Fibroblast of upper back skin (primary cell): ENCODE results near the gene SYCN.
A peak's percentile ranks its signal among the peaks of the same experiment; 100 is the strongest.
"Not testable (repeated sequence)": the region's sequence is repeated elsewhere in the genome, so short reads cannot be mapped to it uniquely, and the experiment has no call there.

Experiments used
- DNase-seq: peaks from one replicate; pipeline ENCODE4 v3.0.0-alpha.2; 2013

The SYCN gene, protein sequence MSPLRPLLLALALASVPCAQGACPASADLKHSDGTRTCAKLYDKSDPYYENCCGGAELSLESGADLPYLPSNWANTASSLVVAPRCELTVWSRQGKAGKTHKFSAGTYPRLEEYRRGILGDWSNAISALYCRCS

DNA sequence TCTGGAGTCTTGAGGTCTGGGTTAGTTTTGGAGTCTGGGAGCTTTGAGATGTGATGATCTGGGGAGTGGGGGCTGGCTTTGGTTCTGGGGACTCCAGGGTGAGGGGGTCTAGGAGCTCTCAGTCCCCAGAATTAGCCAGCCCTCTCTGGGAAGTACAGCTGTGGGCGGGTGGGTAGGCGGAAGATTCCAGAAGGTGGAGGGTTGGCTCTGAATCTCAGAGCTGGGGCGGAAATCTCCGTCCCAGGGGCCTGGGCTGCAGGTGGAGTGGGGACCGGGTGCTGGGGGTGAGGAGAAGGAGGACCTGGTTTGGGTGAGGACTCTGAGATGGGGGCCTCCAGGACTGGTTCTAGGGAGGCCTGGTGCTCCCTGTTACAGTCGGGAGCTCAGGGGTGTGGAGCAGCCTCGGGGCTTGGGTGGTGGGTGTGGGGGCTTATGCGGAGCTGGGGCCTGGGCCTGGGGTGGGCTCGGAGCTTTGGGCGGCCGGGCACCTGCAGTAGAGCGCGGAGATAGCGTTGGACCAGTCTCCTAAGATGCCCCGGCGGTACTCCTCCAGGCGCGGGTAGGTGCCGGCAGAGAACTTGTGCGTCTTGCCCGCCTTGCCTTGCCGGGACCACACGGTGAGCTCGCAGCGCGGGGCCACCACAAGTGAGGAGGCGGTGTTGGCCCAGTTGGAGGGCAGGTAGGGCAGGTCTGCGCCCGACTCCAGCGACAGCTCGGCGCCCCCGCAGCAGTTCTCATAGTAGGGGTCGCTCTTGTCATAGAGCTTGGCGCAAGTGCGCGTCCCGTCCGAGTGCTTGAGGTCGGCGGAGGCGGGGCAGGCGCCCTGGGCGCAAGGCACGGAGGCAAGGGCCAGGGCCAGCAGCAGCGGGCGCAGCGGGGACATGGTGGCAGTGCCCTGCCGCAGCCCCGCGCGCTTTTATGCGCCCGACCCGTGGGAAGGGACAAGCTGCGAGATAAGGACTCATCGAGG, at the start of gene SYCN:
TSS of gene SYCN (minus strand) at position 892 of the 970 bp plus-strand sequence. CDS start at position 883, 9 bp downstream.
- no peak for DNase-seq

DNA sequence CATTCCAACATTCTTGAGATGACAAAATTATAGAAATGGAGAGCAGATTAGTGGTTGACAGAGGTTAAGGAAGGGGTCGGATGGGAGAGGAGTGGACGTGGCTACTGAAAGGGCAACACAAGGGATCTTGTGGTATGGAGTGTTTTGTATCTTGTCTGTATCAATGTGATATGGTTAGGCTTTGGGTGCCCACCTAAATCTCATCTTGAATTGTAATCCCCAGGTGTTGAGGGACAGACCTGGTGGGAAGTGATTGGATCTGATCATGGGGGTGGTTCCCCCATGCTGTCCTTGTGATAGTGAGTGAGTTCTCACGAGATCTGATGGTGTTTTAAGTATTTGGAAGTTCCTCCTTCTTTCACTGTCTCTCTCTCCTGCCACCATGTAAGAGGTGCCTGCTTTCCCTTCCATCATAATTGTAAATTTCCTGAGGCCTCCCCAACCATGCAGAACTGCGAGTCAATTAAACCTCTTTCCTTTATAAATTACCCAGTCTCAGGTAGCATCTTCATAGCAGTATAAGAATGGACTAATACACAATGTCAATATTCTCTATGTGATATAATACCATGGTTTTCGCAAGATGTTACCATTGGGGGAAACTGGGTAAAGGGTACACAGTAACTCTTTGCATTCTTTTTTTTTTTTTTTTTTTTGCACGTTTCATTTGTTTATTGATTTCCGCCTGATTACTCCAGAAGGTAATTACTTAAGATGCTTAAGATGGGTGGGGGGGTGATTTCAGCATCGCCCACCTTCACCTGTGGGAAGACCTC, 49.5 kb upstream of the SYCN start:
- no peak for DNase-seq

DNA sequence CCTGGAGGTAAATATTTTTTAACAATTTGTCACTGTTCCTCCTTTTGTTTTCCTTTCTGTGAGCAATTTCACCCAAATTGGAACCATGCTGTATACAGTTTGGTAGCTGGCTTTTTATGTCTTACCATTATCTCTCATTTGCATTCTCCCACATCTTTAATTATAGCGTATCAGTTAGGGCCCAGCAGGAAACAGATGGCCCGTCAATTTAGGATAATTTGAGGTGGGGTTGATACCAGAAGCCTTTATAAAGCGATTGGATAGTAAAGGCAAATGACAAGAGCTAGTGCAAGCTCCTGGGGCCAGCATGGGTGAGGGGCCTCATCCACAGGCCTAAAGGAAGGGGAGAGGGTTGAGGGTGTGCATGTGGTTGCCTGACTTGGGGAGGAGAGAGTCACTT, 48.4 kb upstream of the SYCN start:
- no peak for DNase-seq

DNA sequence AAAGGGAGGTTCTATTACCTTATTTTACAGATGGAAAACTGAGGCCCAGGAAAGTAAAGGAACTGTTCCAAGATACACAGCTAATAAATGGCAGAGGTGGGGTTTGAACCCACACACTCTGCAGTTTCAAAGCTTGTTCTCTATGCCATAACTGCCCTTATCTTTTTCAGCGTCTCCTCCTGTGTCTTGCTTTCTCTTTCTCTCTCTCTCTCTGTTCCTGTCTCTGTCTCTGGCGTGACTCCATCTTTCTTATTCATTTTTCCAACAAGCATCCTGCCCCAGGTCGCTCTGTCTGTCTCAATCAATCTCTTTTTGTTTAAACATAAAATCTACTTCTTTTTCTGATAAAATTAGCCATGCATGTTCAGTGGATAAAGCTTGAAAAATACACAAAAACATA, 47.8 kb upstream of the SYCN start:
- no peak for DNase-seq

DNA sequence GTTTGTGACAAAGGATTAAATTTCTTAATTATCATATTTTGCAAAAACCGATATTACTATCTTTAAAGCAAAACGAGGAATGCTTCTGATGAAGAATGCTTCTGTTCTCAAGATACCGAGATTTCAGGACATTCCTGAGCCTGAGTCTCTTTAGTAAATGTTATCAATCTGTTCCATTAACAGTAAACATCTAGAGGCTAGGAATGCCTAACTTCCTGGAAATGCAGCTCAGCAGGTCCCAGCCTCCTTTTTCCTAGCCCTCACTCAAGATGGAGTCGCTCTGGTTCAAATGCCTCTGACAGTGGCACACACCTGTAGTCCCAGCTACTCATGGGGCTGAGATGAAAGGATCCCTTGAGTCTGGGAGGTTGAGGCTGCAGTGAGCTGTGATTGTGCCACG, 47.0 kb upstream of the SYCN start:
- no peak for DNase-seq

DNA sequence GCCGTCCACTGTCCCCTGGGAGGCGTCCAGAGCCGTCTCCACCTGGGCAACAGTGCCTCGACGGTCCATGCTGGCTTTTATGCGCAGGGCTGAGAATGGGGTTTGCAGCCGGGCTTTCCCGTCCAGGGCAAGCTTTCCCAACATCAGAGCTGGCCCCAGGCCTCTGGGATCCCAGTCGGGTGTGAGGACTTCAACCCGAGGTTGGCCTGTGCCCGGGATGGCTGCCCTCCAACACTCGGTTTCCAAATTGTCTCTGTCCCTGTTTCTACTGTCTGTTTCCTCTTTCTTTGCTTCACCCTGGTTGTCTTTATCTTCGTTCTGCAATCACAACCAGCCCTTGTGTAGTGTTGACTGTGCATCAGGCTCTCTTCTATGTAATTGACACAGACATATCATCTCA, 44.7 kb upstream of the SYCN start, which contains the start of gene IFNL4:
TSS of gene IFNL4 (minus strand) at position 51 of the 400 bp plus-strand sequence.
- DNase-seq = no peak

DNA sequence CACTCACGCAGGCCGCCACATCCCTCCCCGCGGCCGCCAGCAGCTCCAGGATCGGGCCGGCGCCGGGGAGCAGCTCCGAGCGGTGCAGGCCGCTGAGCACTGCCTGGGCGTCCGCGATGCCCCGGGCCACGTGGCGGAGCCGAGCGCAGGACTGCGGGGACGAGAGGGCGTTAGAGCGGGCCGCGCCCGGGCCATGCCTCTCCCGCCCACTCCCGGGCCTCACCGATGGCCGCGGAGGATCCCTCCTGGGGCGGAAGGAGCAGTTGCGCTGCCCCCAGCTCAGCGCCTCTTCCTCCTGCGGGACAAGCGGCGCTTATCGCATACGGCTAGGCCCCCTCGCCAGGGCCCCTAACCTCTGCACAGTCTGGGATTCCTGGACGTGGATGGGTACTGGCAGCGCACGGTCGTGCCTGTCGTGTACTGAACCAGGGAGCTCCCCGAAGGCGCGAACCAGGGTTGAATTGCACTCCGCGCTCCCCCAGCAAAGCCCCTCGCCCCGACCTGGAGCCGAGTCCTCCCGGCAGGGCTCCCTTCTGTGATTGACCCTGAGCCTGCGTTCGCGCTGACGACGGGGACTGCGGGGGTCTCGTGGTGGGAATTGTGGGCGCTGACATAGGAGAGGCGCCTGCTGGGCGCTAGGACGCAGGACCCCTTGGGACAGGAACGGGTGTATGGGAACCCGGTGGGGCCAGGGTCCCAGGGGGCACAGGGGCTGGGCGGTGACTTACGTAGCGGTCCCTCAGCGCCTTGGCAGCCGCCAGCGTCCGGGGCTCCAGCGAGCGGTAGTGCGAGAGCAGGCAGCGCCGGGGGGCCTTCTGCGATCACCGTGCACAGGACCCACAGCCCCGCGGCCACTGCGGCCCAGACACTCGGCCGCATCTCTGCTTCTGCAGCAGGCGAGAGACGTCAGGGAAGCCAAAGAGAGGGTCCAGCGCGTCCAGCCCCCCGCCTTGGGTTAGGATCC, 43.9 kb upstream of the SYCN start:
- DNase-seq = no peak

DNA sequence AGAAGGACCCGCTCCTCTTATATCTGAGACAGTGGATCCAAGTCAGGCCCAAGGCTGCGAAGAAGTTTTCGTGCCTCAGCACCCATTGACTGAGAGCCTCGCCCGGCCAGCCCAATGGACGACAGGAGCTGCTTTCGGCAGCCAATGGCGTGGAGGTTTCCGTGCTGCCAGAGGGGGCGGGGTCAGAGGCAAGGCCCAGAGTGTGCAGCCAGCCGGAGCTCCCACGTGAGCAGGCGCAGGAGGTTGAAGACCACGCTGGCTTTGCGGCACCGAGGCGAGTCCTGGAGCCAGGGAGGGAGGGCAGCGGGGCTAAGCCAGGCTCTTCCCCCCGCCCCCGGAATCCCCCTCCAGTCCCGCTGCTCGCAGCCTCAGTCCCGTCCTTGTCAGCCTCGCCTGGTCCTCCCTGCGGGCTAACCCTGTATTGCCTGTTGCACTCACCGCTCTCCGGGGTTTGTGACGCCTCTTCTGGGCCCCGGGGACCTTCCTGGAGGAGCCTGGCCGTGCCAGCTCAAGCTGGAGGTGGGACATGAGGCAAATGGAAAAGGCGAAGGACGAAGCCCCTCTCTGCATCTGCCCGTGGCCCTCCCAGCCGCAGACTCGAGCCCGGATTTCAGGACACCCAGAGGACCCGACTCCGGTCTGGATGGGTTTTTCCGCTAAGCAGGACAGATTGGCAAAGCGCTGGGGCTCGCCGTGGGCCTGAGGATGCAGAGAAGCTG, 43.0 kb upstream of the SYCN start:
- DNase-seq = peak; percentile 17

DNA sequence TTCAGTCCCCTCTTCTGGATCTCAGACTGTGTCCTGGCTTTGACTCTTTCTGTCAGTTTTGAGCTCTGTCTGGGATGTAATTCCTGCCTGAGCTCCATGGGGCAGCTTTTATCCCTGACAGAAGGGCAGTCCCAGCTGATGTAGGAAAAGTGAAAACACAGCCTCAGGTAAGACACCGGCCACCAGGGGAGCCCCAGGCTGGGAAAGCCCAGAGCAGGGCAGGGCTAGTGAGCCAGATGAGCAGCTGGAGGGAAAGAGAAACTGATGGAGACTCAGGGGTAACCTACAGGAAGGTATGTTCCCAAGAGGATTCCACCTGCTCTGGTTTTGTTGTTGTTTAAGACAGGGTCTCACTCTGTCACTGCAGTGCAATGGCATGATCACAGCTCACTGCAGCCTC, 41.1 kb upstream of the SYCN start:
- not testable (repeated sequence) for DNase-seq

DNA sequence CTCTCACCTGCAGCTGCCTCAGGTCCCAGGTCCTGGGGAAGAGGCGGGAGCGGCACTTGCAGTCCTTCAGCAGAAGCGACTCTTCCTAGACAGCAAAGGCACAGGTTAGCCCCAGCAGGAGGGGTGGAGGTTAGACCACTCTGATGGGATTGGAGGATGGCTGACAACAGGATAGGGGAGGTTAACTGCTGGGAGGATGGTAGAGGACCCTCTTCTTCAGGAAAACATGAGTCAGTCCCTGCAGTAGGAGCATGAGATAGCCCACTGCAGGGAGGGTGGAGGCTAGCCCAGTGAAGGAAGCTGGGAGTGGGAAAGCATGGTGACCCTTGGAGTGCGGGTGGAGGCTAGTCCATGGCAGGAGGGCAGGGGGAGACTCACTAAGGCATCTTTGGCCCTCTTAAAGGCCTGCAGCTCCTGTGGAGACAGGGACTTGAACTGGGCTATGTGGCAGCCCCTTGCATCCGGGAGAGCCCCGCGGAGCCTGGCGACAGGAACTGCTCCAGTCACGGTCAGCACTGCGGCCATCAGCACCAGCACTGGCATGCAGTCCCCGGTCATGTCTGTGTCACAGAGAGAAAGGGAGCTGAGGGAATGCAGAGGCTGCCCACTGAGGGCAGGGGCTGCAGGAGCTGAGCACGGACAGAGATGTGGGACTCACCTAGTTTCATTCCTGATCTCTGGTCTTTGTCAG, 40.5 kb upstream of the SYCN start, which contains the start of gene IFNL3:
TSS of gene IFNL3 (minus strand) at position 597 of the 691 bp plus-strand sequence. CDS start at position 558, 39 bp downstream.
- DNase-seq = not testable (repeated sequence)

DNA sequence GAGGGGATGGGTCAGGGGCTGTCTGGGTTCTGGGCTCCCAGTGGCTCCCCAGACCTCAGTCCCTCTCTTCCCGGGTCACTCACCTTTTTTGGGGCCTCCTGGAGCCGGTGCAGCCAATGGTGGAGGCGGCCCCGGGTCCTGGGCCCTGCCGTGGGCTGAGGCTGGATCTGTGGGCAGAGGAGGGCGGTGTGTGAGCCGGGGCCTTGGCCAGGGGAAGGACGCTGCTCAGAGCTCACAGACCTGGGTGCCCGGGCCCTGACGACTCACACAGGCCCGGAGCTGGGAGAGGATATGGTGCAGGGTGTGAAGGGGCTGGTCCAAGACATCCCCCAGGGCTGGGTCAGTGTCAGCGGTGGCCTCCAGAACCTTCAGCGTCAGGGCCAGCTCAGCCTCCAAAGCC, 39.7 kb upstream of the SYCN start:
- DNase-seq = not testable (repeated sequence)

DNA sequence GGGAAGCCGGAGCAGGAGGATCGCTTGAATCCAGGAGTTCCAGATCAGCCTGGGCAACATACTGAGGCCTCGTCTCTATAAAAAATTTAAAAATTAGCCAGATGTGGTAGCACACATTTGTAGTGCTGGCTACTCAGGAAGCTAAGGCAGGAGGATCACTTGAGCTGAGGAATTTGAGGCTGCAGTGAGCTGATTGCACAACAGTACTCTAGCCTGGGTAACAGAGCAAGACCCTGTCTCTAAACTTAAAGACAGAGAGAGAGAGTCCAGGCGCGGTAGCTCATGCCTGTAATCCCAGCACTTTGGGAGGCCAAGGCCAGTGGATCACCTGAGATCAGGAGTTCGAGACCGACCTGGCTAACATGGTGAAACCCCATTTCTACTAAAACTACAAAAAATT, 36.4 kb upstream of the SYCN start:
- DNase-seq = no peak

DNA sequence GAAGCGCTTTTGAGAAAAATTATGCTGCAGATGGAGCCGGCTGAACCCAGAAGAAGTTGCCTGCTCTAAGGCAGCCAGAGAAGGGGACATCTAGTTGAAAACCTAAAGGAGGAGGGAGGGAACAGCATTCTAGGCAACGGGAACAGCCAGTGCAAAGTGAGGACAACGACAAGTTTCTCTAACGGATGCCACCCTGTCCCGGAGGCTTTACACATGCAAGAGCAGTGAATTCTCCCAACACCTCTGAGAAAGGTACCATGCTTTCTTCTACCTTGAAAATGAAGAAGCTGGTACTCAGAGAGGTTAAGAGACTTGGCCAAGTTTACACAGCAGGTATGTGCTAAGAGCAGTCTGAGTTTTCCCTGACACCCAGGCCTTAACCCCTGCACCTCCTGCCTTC, 34.9 kb upstream of the SYCN start:
- DNase-seq = no peak

DNA sequence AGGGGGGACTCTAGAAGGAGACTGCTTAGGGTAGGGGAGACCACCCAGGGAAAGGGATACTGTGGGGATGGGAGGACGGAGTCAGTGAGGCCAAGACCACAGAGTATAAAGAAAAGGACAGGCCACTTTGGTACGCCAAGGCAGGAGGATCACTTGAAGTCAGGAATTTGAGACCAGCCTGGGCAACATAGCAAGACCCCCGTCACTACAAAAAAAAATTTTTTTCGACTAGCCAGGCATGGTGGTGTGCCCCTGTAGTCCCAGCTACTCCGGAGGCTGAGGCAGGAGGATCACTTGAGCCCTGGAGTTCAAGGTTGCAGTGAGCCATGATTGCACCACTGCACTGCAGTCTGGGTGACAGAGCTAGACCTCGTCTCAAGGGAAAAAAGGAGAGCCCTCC, 34.1 kb upstream of the SYCN start:
- DNase-seq = no peak

DNA sequence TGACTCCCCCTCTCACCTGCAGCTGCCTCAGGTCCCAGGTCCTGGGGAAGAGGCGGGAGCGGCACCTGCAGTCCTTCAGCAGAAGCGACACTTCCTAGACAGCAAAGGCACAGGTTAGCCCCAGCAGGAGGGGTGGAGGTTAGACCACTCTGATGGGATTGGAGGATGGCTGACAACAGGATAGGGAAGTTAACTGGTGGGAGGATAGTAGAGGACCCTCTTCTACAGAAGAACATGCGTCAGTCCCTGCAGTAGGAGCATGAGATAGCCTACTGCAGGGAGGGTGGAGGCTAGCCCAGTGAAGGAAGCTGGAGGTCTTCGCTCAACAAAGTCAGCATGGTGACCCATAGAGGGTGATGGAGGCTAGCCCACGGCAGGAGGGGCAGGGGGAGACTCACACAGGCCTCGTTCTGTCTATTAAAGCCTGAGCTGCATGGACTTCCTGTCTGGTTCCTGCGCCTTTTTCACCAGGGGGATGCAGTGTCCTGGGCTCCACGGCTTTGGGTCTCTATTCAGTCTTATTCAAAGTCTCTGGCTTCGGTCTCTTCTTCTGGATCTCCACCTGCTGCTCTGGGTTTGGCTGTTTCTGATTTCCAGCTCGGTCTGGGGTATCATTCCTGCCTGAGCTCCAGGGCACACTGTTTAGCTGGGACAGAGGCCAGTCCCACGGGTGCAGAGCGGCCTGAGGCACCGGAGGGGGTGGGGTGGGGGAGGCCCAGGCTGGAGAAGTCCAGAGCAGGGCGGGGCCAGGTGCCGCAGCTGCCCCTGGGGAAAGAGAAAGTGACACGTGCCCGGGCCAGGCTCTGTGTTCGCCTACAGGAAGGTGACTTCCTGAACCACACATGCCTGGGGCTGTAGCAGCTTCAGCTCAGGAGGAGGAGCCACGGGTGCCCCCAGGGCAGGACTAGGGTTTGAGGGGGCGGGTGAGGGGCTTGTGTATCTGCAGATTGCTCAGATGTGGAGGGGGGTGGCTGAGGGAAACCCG, 33.4 kb upstream of the SYCN start:
- no peak for DNase-seq

DNA sequence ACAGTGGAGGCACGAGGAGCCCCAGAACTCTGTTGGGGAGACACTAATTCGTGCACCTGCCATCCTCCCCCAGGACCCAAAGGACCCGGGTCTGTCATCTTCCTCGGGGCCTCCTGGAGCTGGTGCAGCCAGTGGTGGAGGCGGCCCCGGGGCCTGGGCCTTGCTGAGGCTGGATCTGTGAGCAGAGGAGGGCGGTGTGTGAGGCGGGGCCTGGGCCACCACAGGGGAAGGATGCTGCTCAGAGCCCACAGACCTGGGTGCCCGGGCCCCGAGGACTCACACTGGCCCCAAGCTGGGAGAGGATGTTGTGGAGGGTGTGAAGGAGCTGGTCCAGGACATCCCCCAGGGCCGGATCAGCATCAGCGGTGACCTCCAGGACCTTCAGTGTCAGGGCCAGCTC, 32.5 kb upstream of the SYCN start:
- DNase-seq = no peak

DNA sequence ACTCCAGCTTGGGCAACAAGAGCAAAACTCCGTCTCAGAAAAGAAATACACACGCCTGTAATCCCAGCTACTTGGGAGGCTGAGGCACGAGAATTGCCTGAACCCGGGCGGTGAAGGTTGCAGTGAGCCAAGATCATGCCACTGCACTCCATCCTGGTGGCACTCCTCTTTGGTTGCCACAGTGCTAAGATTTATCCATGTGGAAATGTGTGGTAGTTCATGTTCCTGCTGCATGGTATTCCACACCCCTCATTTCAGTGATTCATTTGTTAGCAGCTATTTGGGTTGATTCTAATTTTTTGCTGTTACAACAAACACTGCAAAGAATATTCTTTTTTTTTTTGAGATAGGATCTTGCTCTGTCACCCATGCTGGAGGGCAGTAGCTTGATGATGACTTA, 28.6 kb upstream of the SYCN start:
- DNase-seq = no peak

DNA sequence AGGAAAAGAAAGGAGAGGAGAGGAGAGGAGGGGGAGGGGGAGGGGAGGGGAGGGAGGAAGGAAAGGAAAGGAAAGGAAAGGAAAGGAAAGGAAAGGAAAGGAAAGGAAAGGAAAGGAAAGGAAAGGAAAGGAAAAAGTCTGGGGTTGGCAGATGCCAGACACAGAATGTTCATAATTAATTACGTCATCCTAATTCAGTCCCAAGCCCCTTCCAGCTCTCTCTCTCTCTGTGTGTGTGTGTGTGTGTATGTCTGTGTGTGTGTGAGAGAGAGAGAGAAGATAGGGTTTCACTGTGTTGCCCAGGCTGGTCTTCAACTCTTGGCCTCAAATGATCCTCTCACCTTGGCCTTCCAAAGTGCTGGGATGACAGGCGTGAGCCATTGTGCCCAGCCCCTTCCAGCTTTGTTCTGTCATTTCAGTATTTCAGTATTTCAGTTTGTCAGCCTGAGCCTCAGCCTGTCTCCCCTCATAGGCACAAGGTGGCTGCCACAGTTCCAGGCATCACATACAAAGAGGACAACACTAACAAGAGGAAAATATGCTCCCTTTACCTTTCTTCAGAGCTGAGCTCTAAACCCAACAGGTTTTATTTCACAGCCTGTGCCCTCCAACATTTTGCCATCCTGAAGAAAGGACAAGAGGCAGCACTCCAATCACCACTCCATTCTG, 26.2 kb upstream of the SYCN start:
- no peak for DNase-seq

DNA sequence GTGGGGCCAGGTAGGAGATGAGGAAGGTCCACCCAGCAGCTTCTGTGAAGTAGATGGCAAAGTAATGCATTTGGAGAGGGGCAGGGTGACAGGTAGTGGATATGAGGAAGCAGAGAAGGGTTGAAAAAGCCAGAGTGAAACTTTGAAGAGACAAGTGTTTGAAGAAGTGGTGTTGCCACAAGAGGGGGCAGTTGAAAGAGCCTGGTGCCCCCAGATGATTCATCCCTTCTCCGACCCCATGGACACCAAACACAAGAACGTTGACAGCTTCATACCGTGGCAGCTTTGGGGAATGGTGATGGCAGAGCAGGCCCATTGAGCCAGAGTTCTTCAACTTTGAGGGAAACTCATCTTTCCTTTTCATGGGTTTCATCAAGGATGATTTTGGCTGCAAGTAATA, 20.8 kb upstream of the SYCN start:
- DNase-seq = no peak
